HUES6 (cell line): Measurements from ENCODE around the gene ATP7B.

Experiments used
- H3K27ac ChIP-seq: 2 replicates; pipeline ENCODE4 v1.7.0; 2013; ENCODE audit warnings: low read depth, mild to moderate bottlenecking, low read length, inconsistent platforms
- H3K27me3 ChIP-seq: 2 replicates; pipeline ENCODE4 v1.6.1; 2013; ENCODE audit warnings: low read length; ENCODE audit not compliant: control insufficient read depth, insufficient read depth
- H3K36me3 ChIP-seq: 2 replicates; pipeline ENCODE4 v1.6.1; 2013; ENCODE audit warnings: low read length; ENCODE audit not compliant: control insufficient read depth, insufficient read depth
- H3K4me1 ChIP-seq: 2 replicates; pipeline ENCODE4 v1.6.1; 2013; ENCODE audit warnings: low read length; ENCODE audit not compliant: control insufficient read depth, insufficient read depth
- H3K4me3 ChIP-seq: 2 replicates; pipeline ENCODE4 v1.5.1; 2013; ENCODE audit warnings: low read depth, low read length
- H3K9ac ChIP-seq: one replicate; pipeline ENCODE4 v1.6.1; 2013; ENCODE audit warnings: mild to moderate bottlenecking, low read length
- H3K9me3 ChIP-seq: 2 replicates; pipeline ENCODE4 v1.6.1; 2013; ENCODE audit warnings: low read depth, low read length; ENCODE audit not compliant: control insufficient read depth, insufficient read depth

ATP7B gene

GRCh38 chr13:51958217-51958547, 53.1 kb downstream of the ATP7B start:
- Histone ChIP-seq H3K27me3 (no peaks in the 10 kb centered on the region), H3K9me3 (no peaks in the 10 kb centered on the region), H3K36me3 (peaks cover 3% of the 10 kb centered on the region; the same call in 1 of the 2 replicates), H3K4me3 (no peak overlapping the region), H3K27ac (no peak overlapping the region), H3K9ac (no peak overlapping the region), H3K4me1 (no peaks in the 10 kb centered on the region; the same call in 1 of the 2 replicates)

DNA sequence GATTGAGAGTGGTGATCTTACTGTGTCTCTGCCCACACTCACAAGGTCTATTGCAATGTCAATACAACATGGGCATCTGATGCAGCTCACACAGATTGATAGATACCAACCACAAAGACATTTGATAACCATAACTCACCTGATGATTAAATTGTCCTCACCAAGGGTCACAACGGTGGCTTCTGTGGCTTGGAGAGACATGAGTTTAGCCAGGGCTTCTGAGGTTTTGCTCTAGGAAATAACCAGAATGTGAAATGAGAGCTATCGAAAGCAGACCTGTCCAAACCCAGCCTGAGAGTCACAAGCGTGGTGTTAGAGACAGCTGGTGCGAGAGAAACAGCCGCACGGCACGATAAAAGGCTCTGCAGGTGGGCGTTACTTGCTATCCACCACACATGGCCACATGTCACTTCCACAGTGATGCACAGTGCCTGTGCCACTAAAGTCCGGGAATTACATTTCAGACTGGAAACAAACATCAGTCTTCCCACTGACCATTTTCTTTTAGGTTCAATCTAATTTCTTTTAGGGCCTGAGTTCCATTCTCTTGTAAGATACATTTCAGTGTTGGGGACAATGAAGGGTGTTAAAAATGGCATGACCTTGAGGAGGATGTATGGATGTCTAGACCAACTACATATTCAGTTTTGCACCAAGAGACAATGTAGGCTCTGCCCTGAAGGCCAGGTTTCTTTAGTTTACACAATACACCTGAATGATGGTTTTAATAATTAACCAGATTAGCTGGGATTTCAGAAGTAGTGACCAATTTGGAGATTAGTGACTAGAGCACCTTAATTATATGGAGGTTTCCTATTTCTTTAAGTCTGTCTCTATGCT, 53.7 kb downstream of the ATP7B start:
- H3K4me3 ChIP-seq: no peak overlapping the region
- H3K27me3 ChIP-seq: no peaks in the 10 kb centered on the region
- H3K27ac ChIP-seq: no peak overlapping the region
- peaks cover 3% of the 10 kb centered on the region; the same call in 1 of the 2 replicates for H3K36me3 ChIP-seq
- no peak overlapping the region for H3K9ac ChIP-seq
- H3K4me1 ChIP-seq: no peaks in the 10 kb centered on the region; the same call in 1 of the 2 replicates
- H3K9me3 ChIP-seq: no peaks in the 10 kb centered on the region

DNA sequence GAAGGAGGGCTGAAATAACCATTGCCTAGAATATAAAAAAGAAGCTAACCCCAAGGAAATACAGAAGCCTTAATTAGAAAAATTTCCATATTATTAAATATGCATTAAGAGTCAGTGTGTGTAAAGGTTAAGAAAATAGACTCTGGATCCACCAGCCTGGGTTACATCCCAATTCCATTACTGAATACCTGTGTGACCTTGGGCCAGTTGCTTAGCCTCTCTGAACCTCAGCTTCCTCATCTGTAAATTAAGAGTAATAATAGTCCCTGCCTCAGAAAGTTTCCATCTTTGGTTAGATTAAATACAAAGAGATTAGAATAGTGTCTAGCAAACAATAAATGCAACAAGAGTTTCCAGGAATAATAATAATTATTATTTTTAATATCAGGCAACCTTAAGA, 54.5 kb downstream of the ATP7B start:
- Histone ChIP-seq H3K4me1 (no peaks in the 10 kb centered on the region; the same call in 1 of the 2 replicates), H3K9ac (no peak overlapping the region), H3K9me3 (no peaks in the 10 kb centered on the region), H3K36me3 (peaks cover 3% of the 10 kb centered on the region; the same call in 1 of the 2 replicates), H3K27me3 (no peaks in the 10 kb centered on the region), H3K4me3 (no peak overlapping the region), H3K27ac (no peak overlapping the region)

GRCh38 chr13:51955816-51956603, 55.2 kb downstream of the ATP7B start:
- no peak overlapping the region for H3K9ac ChIP-seq
- no peaks in the 10 kb centered on the region for H3K27me3 ChIP-seq
- H3K36me3 ChIP-seq: no peaks in the 10 kb centered on the region
- H3K27ac ChIP-seq: no peak overlapping the region
- no peaks in the 10 kb centered on the region; the same call in 1 of the 2 replicates for H3K4me1 ChIP-seq
- H3K9me3 ChIP-seq: no peaks in the 10 kb centered on the region
- H3K4me3 ChIP-seq: no peak overlapping the region

- H3K36me3 ChIP-seq: no peaks in the 10 kb centered on the region
- no peak overlapping the region for H3K9ac ChIP-seq
- no peak overlapping the region for H3K4me3 ChIP-seq
- H3K27ac ChIP-seq: no peak overlapping the region
- 0 out of 2 replicates have a peak, but pooled peaks cover 5% of the 10 kb centered on the region for H3K9me3 ChIP-seq
- H3K4me1 ChIP-seq: no peaks in the 10 kb centered on the region; the same call in 1 of the 2 replicates
- no peaks in the 10 kb centered on the region for H3K27me3 ChIP-seq
These were observed 55.9 kb downstream of the ATP7B start for GRCh38 chr13:51955281-51955771.

DNA sequence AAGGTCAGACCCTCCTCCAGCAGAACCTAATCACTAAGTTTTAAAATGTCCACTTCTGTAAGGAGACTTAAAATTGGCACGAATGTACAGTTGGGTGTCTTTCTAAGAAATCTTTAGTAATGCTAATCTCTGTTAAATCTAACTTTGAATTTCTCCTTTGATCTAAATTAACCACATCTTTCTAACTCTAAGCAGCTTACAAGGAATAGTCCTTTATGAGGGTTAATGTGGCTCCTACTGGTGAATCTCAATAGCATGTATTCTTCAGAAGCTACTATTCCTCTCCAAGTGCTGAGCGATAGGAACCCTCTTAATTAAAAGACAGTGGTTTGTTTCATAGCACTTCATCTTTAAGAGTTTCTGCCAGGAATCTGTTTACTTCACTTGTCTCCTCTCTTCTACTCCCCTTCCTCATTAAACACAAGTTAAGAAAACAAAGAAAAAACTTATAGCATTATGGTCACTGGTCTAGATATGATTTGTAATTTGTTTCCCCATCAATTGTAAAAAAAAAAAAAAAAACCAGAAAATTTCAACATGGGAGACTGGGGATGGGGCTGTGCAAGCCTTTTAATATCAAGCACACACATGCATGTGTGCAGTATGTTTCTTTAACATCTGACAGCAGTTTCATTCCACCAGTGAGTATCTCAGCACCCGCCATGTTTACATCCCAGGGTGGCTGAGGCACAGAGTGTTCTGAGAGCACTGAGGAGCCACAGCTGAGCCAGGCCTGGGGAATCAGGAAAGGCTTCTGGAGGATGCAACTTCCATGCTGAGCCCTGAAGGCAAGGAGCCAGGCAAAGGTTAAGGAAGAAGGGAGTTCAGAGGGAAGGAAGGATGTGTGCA, 57.7 kb downstream of the ATP7B start:
- Histone ChIP-seq H3K36me3 (no peaks in the 10 kb centered on the region), H3K4me3 (no peak overlapping the region), H3K27me3 (no peaks in the 10 kb centered on the region), H3K9me3 (0 out of 2 replicates have a peak, but pooled peaks cover 7% of the 10 kb centered on the region), H3K9ac (no peak overlapping the region), H3K4me1 (no peaks in the 10 kb centered on the region), H3K27ac (no peak overlapping the region)

GRCh38 chr13:51950722-51951121, 60.5 kb downstream of the ATP7B start:
- Histone ChIP-seq H3K36me3 (no peaks in the 10 kb centered on the region), H3K27me3 (no peaks in the 10 kb centered on the region), H3K4me3 (no peak overlapping the region), H3K4me1 (no peaks in the 10 kb centered on the region), H3K9ac (no peak overlapping the region), H3K9me3 (0 out of 2 replicates have a peak, but pooled peaks cover 7% of the 10 kb centered on the region), H3K27ac (no peak overlapping the region)

DNA sequence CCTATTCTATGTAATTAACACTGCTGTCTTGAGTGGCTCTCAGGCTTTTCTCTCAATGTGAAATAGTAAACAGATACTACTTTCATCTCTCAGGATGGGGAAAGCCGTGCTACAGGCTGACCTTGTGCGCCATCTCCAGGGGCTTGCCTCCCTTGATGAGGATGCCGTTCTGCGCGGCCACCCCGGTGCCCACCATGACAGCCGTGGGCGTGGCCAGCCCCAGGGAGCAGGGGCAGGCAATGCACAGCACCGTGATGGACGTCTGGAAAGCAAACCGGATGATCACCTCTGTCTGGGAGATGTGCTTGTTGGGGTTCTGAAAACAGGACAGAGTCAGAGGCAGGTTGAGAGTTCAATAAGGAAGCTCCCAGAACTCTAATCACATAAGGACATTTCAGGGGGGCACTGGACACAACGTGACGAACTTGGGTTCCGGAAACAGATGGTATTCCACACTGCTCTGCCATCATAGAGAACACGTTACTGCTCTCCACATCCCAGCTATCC, 65.0 kb downstream of the ATP7B start:
- no peak overlapping the region for H3K27ac ChIP-seq
- H3K9me3 ChIP-seq: 0 out of 2 replicates have a peak, but pooled peaks cover 7% of the 10 kb centered on the region
- H3K9ac ChIP-seq: no peak overlapping the region
- no peak overlapping the region for H3K4me3 ChIP-seq
- H3K27me3 ChIP-seq: no peaks in the 10 kb centered on the region
- H3K36me3 ChIP-seq: 0 out of 2 replicates have a peak, but pooled peaks cover 2% of the 10 kb centered on the region
- H3K4me1 ChIP-seq: no peaks in the 10 kb centered on the region

DNA sequence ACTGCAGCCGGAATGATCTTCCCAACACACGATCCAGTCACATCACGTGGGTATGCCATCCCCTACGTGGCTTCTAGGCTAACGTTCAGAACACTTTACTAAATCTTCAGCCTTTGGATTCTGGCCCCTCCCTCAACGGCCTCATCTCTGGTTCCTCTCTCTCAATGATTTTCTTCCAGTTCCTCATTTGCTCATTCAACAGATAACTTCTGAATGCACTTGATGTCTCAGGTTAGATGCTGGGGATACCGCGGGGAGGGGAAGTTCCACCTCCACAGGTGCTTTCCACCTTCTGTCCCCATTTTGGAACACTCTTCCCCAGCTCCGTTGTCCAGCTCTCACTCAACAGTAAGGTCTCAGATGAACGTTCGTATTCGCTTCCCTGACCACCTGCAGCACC, 66.1 kb downstream of the ATP7B start:
- Histone ChIP-seq H3K4me1 (no peaks in the 10 kb centered on the region), H3K36me3 (0 out of 2 replicates have a peak, but pooled peaks cover 2% of the 10 kb centered on the region), H3K9me3 (0 out of 2 replicates have a peak, but pooled peaks cover under 1% of the 10 kb centered on the region), H3K27me3 (no peaks in the 10 kb centered on the region), H3K9ac (no peak overlapping the region), H3K27ac (no peak overlapping the region), H3K4me3 (no peak overlapping the region)

DNA sequence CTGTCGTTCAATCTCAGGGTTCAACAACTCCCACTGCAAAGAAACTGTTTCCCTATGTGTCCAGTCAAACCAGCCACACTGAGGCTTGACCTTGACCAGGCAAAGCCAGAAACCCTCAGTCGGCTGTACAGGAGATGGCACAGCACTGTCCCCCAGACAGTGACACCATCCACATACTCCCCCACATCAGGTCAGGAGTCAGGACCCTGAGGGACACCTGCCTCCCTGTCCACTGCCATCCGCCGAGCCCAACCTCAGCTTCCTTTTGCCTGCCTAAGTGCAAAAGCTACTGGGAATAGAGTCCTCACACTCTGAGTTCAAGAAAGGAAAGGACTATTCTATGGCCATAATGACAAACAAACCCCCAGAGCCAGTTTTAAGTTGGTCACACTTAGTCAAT, 66.8 kb downstream of the ATP7B start:
- H3K27me3 ChIP-seq: no peaks in the 10 kb centered on the region
- H3K4me1 ChIP-seq: no peaks in the 10 kb centered on the region
- H3K4me3 ChIP-seq: no peak overlapping the region
- no peak overlapping the region for H3K27ac ChIP-seq
- H3K9ac ChIP-seq: no peak overlapping the region
- 0 out of 2 replicates have a peak, but pooled peaks cover 2% of the 10 kb centered on the region for H3K36me3 ChIP-seq
- no peaks in the 10 kb centered on the region for H3K9me3 ChIP-seq
